Activated CD4-positive, CD25-positive, alpha-beta regulatory T cell (primary cell): ENCODE results near the gene APBB2.
"Not testable (repeated sequence)": the region's sequence is repeated elsewhere in the genome, so short reads cannot be mapped to it uniquely, and the experiment has no call there.

Experiments
- DNase-seq, 4 experiments: peaks; one replicate each; lab custom pipeline; 2025; lab: John Stamatoyannopoulos, UW

The APBB2 gene

DNA sequence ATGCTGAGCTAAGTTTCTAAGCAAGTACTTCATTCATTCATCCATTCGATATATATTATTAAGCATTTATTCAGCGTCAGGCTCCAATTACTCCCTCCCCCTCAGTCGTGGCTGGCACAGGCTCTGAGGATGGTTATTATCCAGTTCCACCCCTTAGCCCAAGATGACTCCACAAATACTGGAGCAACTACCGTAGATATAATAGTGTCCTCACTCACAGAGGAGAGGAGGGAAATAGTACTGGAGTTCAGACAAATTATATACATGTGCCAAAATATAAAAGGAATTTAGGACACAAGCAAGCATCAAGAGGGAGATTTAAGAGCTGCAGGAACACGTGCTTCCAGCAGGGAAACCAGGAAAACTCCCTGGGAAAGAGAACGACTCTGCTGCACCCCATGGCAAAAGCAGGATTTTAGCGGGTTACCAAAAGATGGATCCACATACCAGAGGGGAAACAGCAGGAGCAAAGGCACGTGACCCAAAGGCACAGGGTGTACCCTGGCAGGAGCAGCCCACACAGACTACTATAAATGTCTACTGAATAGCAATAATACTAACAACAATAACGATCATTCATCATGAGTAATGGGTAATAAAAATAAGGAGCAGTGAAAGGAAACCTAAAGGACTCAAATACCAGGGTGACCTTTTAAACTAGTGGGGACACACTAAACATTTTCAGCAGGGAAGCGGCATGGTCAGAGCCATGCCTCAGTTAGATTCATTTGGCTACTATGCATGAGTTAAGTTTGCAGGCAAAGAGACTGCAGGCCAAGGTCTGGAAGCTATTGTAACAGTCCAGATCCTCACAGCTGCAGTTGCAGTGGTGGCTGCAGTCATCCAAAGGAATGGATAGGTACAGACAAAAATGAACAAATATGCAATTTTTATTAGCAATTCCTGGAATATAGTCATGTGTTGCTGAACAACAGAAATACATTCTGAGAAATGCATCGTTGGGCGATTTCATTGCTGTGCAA lies 153.7 kb downstream of the APBB2 start:
- no peak for DNase-seq

GRCh38 chr4:41059411-41059810 lies 154.9 kb downstream of the APBB2 start:
- DNase-seq, result not testable (repeated sequence)

DNA sequence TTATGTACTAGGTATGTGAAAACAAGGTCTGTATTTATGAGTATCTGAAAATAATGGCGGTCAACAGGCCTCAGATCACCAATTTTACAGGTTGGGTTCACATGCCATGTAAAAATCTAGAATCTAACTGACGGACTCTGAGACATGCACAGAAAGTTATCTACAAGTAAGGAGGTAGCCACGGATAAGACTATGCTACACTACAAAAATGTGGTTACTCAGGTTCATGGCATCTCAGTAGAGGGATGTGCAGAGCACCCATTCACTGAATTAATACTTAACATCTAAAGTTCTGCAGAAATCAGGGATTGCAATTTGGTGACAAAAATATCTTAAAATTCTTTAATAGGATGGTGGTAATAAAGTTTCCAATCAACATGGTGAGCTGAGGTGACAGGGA lies 155.9 kb downstream of the APBB2 start:
- no peak for DNase-seq

- no peak for DNase-seq
These were observed 156.9 kb downstream of the APBB2 start for GRCh38 chr4:41057467-41057866.

DNA sequence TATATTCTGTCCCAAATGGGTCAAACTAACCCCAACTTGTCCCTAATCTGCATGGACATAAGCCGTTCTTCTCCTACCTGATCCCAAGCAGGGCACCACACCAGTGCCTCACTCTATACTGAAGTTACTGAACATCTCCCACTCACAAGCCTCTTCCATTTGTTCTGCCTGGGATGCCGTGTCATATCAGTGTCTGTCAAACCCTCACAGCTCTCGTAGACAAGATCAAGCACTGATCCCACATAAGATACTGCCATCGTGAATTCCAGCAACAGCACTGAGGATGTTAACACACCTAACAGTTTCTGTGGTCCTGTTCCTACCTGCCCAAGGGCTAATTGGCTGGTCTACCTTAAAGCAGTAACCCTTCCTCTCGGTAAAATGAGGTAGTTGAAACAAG lies 162.1 kb downstream of the APBB2 start:
- no peak for DNase-seq

- DNase-seq, result no peak
These were observed 163.2 kb downstream of the APBB2 start for GRCh38 chr4:41050880-41051775.

DNA sequence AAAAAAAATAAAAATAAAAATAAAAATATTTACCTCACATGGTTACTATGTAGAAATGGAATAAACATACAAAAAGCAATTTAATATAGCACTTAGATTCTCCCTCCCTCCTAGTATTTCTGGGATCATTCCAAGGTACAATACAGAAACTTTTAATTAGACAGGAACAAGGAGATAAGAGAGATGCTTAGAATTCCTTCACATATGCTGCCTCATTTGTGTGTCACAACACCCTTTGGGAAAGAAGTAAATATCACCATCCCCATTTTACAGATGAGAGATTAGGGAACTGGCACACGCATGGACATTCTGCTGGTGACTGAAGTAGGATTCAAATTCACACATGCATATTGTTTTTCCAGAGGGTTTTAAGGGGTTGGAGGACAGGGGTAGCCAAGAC lies 164.2 kb downstream of the APBB2 start:
- DNase-seq, result no peak

DNA sequence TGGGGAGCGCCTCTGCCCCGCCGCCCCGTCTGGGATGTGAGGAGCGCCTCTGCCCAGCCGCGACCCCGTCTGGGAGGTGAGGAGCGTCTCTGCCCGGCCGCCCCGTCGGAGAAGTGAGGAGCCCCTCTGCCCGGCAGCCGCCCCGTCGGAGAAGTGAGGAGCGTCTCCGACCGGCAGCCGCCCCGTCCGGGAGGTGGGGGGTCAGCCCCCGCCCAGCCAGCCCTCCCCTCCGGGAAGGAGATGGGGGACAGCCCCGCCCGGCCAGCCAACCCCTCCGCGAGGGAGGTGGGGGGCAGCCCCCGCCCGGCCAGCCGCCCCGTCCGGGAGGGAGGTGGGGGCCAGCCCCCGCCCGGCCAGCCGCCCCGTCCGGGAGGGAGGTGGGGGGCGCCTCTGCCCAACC lies 165.2 kb downstream of the APBB2 start:
- DNase-seq, result not testable (repeated sequence)

- no peak for DNase-seq
These were observed 169.6 kb downstream of the APBB2 start for GRCh38 chr4:41044791-41045190.

DNA sequence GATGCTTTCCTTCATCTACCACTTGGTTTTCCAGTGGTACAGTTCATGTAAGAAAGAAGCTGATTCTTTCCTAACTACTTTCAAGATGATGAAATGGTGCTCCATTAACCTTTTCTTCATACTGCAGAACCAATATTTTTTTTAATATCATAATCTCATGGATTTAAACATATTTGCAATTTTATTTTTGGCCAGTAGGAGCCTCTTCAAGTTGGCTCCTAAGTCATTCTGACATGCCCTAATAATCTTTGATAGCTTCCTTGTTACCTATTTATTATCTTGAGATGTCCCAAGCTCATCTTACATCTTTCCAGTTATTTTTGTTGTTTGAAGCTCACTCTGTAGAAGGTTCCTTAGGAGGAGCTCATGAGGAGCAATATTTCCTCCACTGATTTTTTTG lies 170.2 kb downstream of the APBB2 start:
- DNase-seq, result no peak

- DNase-seq, result no peak
These were observed 170.9 kb downstream of the APBB2 start for GRCh38 chr4:41043465-41043864.

DNA sequence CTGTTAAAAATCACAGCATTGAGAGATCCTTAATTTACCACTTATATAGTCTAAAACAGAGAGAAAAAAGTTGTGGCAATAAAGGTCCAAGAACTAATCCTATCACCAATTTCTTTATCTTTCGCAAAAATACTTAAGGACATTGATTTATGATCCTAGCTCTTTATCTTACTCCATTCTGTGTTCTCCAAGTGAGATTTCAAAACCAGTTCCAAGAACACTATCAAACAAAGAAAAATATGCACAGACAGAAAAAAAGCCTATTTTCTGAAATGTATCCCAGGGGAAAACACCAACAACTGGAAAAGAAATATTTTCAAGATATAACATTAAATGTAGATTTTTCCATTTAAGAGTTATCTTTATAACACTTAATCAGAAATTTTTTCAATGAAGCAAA lies 172.8 kb downstream of the APBB2 start:
- DNase-seq, result no peak

- no peak for DNase-seq
These were observed 175.0 kb downstream of the APBB2 start for GRCh38 chr4:41039317-41039716.

DNA sequence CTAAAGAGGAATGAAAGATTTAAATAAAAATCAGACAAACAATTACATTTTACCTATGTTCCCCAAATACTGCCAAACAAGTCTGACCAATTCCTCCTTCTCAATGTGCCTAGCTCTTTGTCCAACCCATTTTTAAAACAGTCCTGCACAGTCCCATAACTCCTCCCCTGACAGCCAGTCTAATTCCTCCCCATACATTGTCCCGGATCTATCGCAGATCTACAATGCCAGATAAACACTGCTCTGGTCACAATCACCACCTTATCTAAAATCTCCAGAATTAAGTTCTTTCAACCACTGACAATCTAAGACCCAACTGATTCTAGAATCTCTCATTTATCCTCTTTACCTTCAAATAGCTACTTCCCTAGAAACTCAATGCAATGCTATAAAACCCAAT lies 176.0 kb downstream of the APBB2 start:
- DNase-seq, result no peak

DNA sequence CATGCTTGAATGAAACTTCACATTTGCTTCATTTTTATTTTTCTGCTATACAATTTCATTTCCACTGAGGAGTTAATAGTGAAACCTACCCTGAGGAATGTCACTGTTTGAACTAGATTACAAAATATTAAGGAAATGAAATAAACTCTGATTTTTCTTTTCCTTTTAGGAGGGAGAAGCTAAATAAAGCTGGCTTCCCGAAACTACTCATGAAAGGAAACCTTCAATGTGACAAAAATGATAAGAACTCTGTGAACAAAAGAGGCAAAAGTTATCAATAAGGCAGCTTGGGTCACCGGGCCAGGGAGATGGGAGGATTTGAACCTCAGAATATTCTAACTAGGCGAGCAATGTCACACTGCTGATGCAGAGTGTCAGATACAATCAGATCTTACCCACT lies 185.2 kb downstream of the APBB2 start:
- DNase-seq, result no peak

DNA sequence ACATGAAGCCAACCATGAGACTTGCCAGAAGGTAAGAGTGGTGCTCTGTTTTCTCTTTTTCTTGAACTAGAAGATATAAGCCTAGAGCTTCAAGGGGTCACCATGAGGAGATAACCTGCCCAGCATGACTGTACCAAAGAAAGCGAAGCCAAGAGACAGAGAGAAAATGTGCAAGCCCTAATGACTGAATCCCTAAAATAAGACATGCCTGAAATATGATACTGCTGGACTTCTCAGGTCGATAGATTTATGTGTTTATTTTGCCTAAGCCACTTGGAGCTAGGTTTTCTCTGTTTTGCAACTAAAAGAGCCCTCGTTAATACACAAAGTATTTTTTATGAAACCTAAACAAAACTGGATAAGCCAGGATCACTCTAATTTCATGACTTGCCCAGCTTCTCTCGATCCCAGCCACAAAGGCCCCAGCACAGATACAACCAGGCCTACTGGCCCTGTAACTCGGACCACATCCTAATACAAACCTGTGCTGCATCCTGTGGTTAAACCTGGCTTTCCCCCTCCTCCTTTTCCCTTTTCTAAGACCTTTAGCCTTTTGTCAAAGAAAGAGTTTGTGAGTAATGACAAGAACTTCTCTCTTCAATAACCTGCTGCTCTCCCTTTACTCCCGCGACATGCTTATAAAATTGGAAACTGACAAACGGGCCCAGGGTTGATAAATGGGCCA lies 185.8 kb downstream of the APBB2 start:
- DNase-seq, result no peak

DNA sequence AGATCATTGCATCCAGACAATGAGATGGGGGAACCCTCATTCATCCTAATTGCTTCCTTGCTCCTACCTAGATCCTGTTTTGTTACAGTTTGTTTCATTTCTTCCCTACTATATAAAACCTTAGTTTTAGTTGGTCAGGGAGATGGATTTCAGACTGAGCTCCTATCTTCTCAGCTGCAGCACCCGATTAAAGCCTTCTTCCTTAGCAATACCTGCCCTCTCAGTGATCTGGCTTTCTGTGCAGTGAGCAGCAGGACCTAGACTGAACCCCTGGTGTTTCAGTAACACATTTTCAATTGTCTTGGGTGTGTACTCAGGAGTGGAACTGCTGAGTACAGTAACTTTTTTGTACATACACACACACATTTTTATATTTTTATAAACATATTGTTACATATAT lies 187.4 kb downstream of the APBB2 start:
- no peak for DNase-seq

- no peak for DNase-seq
These were observed 188.5 kb downstream of the APBB2 start for GRCh38 chr4:41025824-41026223.

DNA sequence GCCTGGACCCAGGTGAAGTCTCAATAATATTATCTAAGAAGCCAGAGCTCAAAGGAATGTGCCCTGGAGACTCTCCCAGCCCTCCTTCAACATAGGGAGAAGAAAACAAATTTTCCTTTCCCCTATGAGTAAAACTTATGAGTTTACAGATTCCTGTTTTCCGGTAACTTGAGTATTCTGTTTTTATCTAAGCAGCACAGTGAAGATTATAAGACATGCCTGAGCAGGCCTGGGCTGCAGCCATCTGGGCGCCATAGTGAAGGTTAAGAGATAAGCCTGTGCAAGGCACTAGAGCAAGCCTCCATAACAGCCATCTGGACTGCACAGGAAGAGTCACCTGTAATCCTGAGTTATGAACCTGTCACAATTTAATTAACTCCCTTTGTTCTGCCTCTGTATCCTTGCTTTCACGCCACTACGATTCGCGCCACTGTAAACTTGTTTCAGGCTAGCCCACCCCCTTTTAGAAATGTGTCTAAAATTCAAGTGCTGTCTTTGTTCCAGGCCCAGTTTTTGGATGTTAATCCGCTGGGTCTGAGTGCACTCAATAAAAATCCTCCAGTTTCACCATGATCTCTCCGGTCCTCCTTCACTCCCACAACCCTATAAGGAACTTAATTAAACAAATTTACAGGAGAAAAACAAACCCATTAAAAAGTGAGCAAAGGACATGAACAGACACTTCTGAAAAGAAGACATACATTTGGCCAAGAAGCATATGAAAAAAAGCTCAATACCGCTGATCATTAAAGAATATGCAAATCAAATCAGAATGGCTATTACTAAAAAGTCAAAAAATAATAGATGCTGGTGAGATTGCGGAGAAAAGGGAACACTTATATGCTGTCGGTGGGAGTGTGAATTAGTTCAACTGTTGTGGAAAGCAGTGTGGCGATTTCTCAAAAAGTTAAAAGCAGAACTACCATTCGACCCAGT lies 189.5 kb downstream of the APBB2 start:
- no peak for DNase-seq

GRCh38 chr4:41022116-41022515 lies 192.2 kb downstream of the APBB2 start:
- DNase-seq, result no peak

DNA sequence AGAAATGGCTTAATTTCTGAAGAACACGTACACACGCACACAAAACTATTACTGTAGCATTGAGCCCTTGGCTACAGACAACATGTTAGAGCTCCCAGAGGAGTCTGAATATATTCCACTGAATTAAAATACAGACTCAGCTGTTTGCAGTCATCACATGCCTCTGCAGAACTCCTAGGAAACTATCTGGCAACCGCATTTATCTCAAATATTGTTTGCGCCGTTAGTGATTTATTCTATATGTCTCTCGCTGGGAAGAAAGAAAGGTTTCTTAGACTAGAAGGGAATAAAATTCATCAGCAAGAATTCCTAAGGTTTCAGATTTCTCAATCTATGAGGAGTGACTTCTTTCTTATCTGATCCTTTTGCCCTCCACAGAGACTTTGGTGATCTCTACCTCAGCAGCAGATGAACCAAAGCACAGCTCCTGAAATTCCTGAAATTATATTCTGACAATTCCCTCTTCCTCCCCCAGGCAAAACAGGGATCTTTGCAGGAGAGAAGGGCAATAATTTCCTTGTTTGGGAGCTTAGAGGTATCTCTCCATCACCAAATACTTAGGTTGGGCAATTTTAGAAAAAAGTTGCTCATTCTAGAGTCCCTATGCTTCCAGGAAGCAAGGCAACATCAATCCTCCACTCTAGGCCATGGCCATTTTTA lies 199.2 kb downstream of the APBB2 start:
- DNase-seq, result no peak
